Pancreas (tissue), 10 donors: Measurements from ENCODE around the gene RPL27A. TPM values are rescaled to one million over a fixed set of nuclear protein-coding genes. Genes with fewer than 3 reads are reported as not detected.

Source experiments
- ATAC-seq, 4 donors: fragments of 200-7000 bp; cut with Tn5 transposase; one replicate each; pipeline versions ENCODE4 v1.8.0 to v1.9.1; 2020; ENCODE audit warnings: mild to moderate bottlenecking in 4 of 4, moderate library complexity in 4 of 4
- DNase-seq, 6 donors: peaks; one replicate each; pipeline ENCODE4 v3.0.0-alpha.2; 2020
- FAIRE-seq: peaks from 2 replicates; lab custom pipeline; 2012; peaks lifted over from hg19 to GRCh38; lab: Jason Lieb, UNC
- H3K27ac ChIP-seq, 4 donors: fragments of 200-600 bp; sonication (generic); 1 replicate in 3 of 4; 2 replicates in 1 of 4; pipeline versions ENCODE4 v1.5.0 to v1.8.0; 2020
- H3K27me3 ChIP-seq, 4 donors: fragments of 200-600 bp; one replicate each; pipeline ENCODE4 v1.8.0; 2021
- H3K36me3 ChIP-seq, 3 donors: fragments of 200-600 bp; sonication (generic) in 1 of 3; one replicate each; pipeline versions ENCODE4 v1.5.0 to v1.8.0; 2020 to 2021
- H3K4me1 ChIP-seq, 3 donors: fragments of 200-600 bp; one replicate each; pipeline ENCODE4 v1.8.0; 2021
- H3K4me3 ChIP-seq, 4 donors: fragments of 200-600 bp; sonication (generic) in 2 of 4; one replicate each; pipeline versions ENCODE4 v1.5.0 to v1.8.0; 2020 to 2021
- H3K9me3 ChIP-seq, 4 donors: fragments of 200-600 bp; one replicate each; pipeline ENCODE4 v1.8.0; 2021
- WGBS, 2 donors: extraction: QIAGEN DNeasy Blood & Tissue Kit; methylation state at CpG; one replicate each; pipeline ENCODE4 v1.1.7; 2013; 5-methylcytosine and 5-hydroxymethylcytosine counted together
- intact Hi-C, 3 donors: fragments of 100-400 bp; cut with DNase I; formaldehyde crosslinking; loops; one replicate each; pipeline versions ENCODE4 v1.11.1 to v1.14.2; 2022
- polyA plus RNA-seq, 2 donors: library from polyadenylated mRNA; stranded (reverse); fragments of 200-250 nt; gene quantifications; one replicate each; pipeline ENCODE4 v1.2.3, GENCODE V29; 2013
- total RNA-seq, 6 donors: library from RNA; stranded (reverse); fragmentation: NEBNext Ultra II Directional in 4 of 6; extraction: Animal tissue kit (Norgen Biotek cat#: 25700) in 4 of 6; gene quantifications; one replicate each; pipeline versions ENCODE4 v1.2.1 to v1.2.4, GENCODE V29; 2021 to 2023
- TF ChIP-seq, protein P1 (sequence below), 4 donors: fragments of 200-600 bp; sonication (generic) in 3 of 4; IDR thresholded peaks; one replicate each; pipeline versions ENCODE4 v1.5.0 to v1.8.0; 2021; ENCODE audit warnings: antibody characterized with exemption in 4 of 4
- donor health status: healthy with polysubstance abuse.
- donor health status: DM: no; HTN: no; CAD: no; lungs with moderate emphysema.
- donor health status: DM: no; HTN: no; CAD: no.
- donor health status: control.
- donor health status: control.
- donor health status: Bipolar disorder and iron deficiency.
- donor health status: DM: yes; HTN: yes; CAD: no.
- donor health status: DM: no; HTN: no; CAD: no.
- donor health status: DM: no; HTN: no; CAD: no.
- donor health status: DM: yes; HTN: yes; CAD: no.

Gene RPL27A
- total and polyA plus RNA-seq, 8 donors, result 321 to 2,393 (median 619) TPM

DNA sequence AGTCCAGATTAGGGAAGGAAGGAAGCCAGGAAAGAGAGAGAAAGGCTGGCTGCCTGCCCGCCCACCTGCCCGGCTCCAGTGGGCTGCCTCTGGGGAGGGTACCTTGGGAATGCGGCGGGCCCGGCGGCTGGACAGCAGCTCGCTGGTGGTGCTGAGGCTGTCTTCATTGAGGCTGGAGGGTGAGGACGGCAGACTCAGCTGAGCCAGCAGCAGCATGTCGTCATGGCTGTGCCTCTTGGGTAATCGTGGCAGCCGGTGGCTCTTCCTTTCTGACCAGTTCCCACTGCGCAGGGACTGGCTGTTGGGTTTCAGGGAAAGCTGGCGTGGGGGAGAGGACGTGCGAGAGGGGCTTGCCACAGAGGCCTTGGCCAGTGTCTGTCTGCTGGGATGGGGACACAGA lies 32.9 kb downstream of the RPL27A start:
- no peak overlapping the region for H3K4me3 ChIP-seq
- intact Hi-C loops, result no loop called here
- ATAC-seq (no peak), FAIRE-seq (no peak), DNase-seq (peak in 1 of 6 donors; percentile 68)
- H3K9me3 ChIP-seq, result no peaks in the 10 kb centered on the region
- peak overlapping the region in 1 of 4 donors; percentile 22 for H3K27ac ChIP-seq
- peaks cover 18 to 31% (median 23%) of the 10 kb centered on the region in 3 donors for H3K4me1 ChIP-seq
- WGBS, 2 donors, result 84 to 85% methylated on average over 15 of the region's 15 CpGs
- H3K27me3 ChIP-seq, result no peaks in the 10 kb centered on the region
- H3K36me3 ChIP-seq, result peaks cover 0 to 14% (median 5%) of the 10 kb centered on the region in 3 donors
- TF ChIP-seq, protein P1, sequence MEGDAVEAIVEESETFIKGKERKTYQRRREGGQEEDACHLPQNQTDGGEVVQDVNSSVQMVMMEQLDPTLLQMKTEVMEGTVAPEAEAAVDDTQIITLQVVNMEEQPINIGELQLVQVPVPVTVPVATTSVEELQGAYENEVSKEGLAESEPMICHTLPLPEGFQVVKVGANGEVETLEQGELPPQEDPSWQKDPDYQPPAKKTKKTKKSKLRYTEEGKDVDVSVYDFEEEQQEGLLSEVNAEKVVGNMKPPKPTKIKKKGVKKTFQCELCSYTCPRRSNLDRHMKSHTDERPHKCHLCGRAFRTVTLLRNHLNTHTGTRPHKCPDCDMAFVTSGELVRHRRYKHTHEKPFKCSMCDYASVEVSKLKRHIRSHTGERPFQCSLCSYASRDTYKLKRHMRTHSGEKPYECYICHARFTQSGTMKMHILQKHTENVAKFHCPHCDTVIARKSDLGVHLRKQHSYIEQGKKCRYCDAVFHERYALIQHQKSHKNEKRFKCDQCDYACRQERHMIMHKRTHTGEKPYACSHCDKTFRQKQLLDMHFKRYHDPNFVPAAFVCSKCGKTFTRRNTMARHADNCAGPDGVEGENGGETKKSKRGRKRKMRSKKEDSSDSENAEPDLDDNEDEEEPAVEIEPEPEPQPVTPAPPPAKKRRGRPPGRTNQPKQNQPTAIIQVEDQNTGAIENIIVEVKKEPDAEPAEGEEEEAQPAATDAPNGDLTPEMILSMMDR (IDR thresholded peaks at IDR 0.05), result no peak

DNA sequence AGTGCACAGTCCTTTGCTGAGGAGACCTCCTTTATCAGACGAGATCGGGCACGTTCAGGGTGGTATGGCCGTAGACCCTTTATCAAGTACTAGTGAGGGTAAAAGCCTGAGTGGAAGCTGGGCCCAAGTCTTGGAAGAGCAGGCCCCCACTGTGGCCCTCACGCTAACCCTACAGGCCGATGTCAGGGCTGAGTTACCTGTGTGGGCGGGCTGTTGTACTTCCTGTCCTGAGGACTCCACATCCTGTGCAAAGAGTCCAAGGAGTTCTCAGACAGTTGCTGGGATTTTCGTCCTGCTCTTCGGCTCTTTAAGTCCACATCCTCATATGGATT lies 34.9 kb downstream of the RPL27A start:
- Histone ChIP-seq H3K4me1 (peaks cover 24 to 47% (median 36%) of the 10 kb centered on the region in 3 donors), H3K27ac (peak overlapping the region; percentile 23 to 88 (median 58)), H3K9me3 (no peaks in the 10 kb centered on the region), H3K27me3 (no peaks in the 10 kb centered on the region), H3K36me3 (peaks cover 0 to 6% (median 5%) of the 10 kb centered on the region in 3 donors), H3K4me3 (no peak overlapping the region)
- peak in 1 of 6 donors; percentile 14 for DNase-seq
- WGBS, 2 donors, result 66 to 73% methylated on average over 9 of the region's 9 CpGs
- peak in 3 of 4 donors; percentile 1 to 7 (median 1) for ATAC-seq
- FAIRE-seq, result no peak
- TF ChIP-seq, protein P1 (IDR thresholded peaks at IDR 0.05), result no peak
- intact Hi-C loops, result no loop called here

DNA sequence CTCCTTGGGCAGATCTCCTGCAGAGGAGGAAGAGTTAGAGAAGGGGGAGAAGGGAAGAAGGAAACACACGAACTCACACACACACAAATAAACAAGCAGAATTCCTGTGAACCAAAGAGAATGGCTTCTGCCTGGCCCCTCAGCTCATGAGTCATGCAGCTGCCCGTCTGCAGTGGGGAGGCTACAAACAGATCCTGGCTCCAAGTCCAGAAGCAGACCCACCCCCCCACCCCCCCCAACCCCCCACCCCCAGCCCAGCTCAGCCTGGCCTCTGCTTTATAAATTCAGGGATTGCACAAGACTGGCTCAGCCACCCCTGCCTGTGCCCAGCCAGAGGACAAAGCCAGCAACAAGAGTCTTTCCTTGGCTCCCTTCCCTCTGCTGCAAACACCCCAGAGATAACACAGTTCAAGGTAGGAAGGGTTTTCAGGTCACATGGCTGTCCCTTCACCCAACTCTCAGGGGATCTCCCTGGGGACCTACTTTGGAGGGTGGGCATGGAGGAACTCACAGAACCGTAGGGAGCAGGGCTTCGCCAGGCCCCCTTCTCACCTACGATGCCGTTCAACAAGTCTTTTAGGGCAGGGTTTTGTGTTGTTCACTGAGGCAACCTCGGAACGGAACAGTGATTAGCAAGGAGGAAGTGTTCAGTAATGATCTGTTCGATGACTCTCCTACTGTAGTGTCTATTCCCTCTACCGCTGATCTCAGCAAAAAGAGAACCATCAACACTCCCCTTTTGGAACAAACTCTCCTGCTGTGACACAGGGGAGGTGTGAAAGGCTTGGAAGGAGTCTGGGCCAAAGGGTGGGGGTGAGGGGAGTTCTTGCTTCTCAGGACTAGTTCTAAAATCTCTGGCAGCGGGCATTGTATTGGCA lies 35.5 kb downstream of the RPL27A start:
- 23 to 28% methylated on average over 11 of the region's 11 CpGs for WGBS, 2 donors
- ATAC-seq, result peak; percentile 81 to 88 (median 82)
- FAIRE-seq, result no peak
- H3K27ac ChIP-seq, result peak overlapping the region; percentile 35 to 88 (median 68)
- TF ChIP-seq, protein P1 (IDR thresholded peaks at IDR 0.05), result no peak
- peaks cover 0 to 6% (median 5%) of the 10 kb centered on the region in 3 donors for H3K36me3 ChIP-seq
- H3K27me3 ChIP-seq, result no peaks in the 10 kb centered on the region
- H3K9me3 ChIP-seq, result no peaks in the 10 kb centered on the region
- peaks cover 24 to 47% (median 36%) of the 10 kb centered on the region in 3 donors for H3K4me1 ChIP-seq
- peak in 5 of 6 donors; percentile 59 to 79 (median 73) for DNase-seq
- H3K4me3 ChIP-seq, result no peak overlapping the region
- intact Hi-C loops, result no loop called here

DNA sequence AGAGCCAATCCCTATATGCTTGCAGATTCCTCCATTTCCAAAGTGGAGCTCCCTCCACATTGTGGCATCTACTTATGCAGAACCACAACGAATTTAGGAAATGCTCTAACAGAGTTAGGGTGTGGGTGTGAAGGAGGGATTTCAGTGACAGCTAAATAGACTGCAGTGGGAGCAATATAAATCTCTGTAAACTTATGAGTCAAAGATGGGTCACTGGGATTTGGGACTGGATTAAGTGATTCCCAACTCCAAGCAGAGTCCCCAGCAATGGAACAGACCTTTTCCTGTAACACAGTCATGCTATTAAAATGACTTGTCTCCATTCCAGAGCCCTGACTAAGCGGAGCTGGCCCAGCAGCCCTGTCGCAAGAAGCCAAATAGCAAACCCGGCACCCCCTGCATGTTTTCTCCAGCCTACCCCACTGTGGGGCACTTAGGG lies 36.6 kb downstream of the RPL27A start:
- H3K4me3 ChIP-seq, result no peak overlapping the region
- H3K4me1 ChIP-seq, result peaks cover 24 to 47% (median 36%) of the 10 kb centered on the region in 3 donors
- peak overlapping the region in 3 of 4 donors; percentile 35 to 80 (median 76) for H3K27ac ChIP-seq
- peak in 2 of 6 donors; percentile 23 to 32 for DNase-seq
- H3K9me3 ChIP-seq, result no peaks in the 10 kb centered on the region
- H3K36me3 ChIP-seq, result peaks cover 0 to 6% (median under 1%) of the 10 kb centered on the region in 3 donors
- 57 to 66% methylated on average over 4 of the region's 4 CpGs for WGBS, 2 donors
- no peak for FAIRE-seq
- intact Hi-C loops, result no loop called here
- H3K27me3 ChIP-seq, result no peaks in the 10 kb centered on the region
- ATAC-seq, result peak in 3 of 4 donors; percentile 17 to 50 (median 38)
- TF ChIP-seq, protein P1 (IDR thresholded peaks at IDR 0.05), result no peak
